Sigmoid colon (tissue), 4 donors: ENCODE data around the gene BANK1.

Experiments used
- CTCF ChIP-seq, 4 experiments: fragments of 450-650 bp in 3 of 4; fragments of 200-600 bp in 1 of 4; IDR thresholded peaks; one replicate each; pipeline ENCODE4 v1.5.1; 2016 to 2019; ENCODE audit warnings: antibody characterized with exemption in 4 of 4, mild to moderate bottlenecking in 3 of 4, moderate library complexity in 2 of 4
- EP300 ChIP-seq, 4 donors: sonication (generic); formaldehyde crosslinking; IDR thresholded peaks; one replicate each; pipeline ENCODE4 v1.6.1; 2017; ENCODE audit warnings: antibody characterized with exemption in 4 of 4

GRCh38 chr4:102103368-102103767 is 312.8 kb downstream of the BANK1 start:
- no peak for TF ChIP-seq CTCF (IDR thresholded peaks at IDR 0.05)
- TF ChIP-seq EP300 (IDR thresholded peaks at IDR 0.05) = no peak
